HFF-Myc (cell line): Measurements from ENCODE around the gene LIN9.
"Not testable (repeated sequence)": the region's sequence is repeated elsewhere in the genome, so short reads cannot be mapped to it uniquely, and the experiment has no call there.

Experiments used
- DNase-seq: peaks from one replicate; pipeline ENCODE4 v3.0.0-alpha.2; 2011; ENCODE audit warnings: low read depth; ENCODE audit errors: extremely low read depth
- H3K4me3 ChIP-seq: replicated peaks from 2 replicates; pipeline ENCODE4 v1.5.1; 2011; ENCODE audit warnings: low read depth, mild to moderate bottlenecking, control low read depth, low read length
- CTCF ChIP-seq: IDR thresholded peaks from 2 replicates; pipeline ENCODE4 v1.5.1; 2012; ENCODE audit warnings: mild to moderate bottlenecking, low read depth, low read length, control low read depth; ENCODE audit errors: missing control alignments

The LIN9 gene

GRCh38 chr1:226210571-226211176, 98.3 kb downstream of the LIN9 start:
- no peak for TF ChIP-seq CTCF
- H3K4me3 ChIP-seq: no peak overlapping the region
- DNase-seq: no peak

GRCh38 chr1:226209307-226210059, 99.5 kb downstream of the LIN9 start:
- TF ChIP-seq CTCF: no peak
- no peak overlapping the region for H3K4me3 ChIP-seq
- DNase-seq: no peak

GRCh38 chr1:226207048-226207447, 101.9 kb downstream of the LIN9 start:
- no peak for DNase-seq
- no peak overlapping the region for H3K4me3 ChIP-seq
- no peak for TF ChIP-seq CTCF

- no peak for TF ChIP-seq CTCF
- H3K4me3 ChIP-seq: no peak overlapping the region
- DNase-seq: no peak
Measured at GRCh38 chr1:226204198-226204597, 104.8 kb downstream of the LIN9 start.

- H3K4me3 ChIP-seq: no peak overlapping the region
- TF ChIP-seq CTCF: no peak
- no peak for DNase-seq
Measured at GRCh38 chr1:226203655-226204054, 105.3 kb downstream of the LIN9 start.

GRCh38 chr1:226203240-226203639, 105.7 kb downstream of the LIN9 start:
- no peak for DNase-seq
- no peak for TF ChIP-seq CTCF
- H3K4me3 ChIP-seq: no peak overlapping the region

- not testable (repeated sequence) for H3K4me3 ChIP-seq, DNase-seq
Measured at GRCh38 chr1:226202666-226203065, 106.3 kb downstream of the LIN9 start.
